ENCODE measurements around the gene SKP1.
A peak's percentile ranks its signal among the peaks of the same experiment; 100 is the strongest.
"Not testable (repeated sequence)": the region's sequence is repeated elsewhere in the genome, so short reads cannot be mapped to it uniquely, and the experiment has no call there.

The SKP1 gene

DNA sequence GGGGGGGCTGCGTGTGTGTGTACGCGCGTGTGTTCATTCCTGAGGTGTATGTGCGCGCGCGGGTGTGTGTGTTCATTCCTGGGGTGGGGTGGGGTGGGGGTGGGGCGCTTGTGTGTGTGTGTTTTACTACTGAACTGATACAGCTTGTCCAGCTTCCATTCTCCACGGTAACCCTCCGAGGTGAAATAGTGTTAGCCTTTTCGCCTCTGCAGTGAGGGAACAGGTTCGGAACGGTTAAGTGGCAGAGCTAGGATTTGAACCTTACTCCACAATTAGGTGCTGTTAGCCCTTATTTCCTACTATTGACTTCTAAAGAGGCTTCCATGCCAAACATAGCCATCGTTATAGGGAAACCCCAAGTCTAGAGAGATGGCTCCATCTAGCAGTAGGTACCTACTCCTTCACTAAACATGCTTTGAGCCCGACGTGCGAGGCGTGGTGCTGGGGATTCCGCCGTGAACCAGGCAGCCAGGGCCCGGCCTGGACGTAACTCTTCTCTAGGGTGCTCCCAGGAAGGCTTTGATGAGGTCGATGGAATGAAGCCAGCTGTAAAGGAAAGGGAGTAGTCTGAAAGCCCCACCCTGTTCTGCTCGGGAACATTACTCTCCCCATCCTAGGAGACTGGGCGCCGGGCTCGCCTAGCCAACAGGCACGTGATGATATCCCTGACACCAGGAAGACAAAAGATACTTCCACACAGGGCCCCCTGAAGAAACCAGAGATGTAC, 782 bp upstream of the SKP1 start:
- DNase-seq, result no peak

DNA sequence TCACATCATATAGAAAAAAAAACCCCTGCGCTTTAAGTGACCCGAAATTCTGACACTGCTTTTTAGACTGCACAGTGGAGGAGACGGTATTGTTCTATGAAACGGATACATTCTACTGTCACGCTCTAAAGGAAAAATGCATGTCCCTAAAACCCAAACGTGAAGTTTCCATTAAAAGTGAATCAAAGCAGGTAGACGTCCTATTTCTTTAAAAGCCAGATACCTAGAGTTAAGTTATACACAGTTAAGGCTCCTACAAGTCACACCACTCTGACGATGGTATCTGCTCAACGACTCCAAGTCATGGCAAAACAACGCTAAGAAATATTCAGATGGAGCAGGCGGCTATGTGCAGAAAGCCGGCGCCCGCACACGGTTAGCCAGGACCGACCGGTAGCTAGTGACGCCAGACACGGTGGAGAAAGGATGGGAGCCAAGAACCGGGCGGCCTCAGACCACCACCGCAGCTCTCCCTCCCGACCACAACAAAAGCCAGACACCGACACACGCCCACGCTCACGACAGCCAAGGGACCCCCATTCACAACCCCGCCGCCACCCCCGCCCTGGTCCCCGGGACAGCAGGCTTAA, 734 bp downstream of the SKP1 start:
- DNase-seq, result no peak

DNA sequence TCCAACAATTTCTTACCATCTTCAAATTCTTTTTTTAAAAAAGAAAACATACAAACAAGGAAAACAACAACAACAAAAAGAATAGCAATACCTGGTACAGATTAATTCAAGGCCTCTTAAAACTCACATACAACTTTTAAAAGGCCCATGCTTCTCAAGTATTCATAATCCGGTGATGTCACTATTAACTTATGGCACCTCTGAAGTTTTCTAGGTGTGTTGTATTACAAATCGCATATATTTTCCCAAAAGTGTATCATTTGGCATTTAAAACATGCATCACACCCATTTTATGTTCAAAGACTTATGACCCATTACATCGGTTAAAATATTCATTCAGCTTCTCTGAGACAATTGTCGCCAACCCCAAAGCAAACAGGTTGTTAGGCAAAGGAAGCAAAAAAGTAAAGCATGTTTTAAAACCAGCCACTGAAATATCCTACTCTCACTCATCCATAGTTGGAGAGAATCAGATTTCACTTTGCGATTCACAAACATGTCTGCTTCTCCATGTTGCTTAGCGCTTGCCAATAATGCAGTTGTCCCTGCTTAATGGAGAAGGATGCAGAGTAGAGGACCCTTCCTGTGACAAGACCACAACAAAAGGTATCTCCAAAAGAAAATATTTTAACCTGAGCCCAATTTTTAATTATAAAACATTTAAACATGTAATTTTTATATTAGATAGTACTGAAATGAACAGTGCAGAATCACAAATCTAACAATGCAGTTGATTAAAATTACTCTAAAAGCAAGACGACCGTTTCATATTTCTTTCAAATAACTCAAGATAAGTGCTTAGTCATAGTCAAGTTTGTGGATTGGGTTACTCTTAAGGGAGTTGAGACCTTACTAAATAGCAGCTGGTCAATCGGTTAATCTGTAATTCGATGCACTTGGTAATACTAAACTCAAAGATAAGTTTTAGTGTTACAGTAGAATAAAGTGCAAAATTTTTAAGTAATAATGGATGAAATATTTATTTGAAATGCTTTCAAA, 1.6 kb downstream of the SKP1 start:
- DNase-seq, result no peak

DNA sequence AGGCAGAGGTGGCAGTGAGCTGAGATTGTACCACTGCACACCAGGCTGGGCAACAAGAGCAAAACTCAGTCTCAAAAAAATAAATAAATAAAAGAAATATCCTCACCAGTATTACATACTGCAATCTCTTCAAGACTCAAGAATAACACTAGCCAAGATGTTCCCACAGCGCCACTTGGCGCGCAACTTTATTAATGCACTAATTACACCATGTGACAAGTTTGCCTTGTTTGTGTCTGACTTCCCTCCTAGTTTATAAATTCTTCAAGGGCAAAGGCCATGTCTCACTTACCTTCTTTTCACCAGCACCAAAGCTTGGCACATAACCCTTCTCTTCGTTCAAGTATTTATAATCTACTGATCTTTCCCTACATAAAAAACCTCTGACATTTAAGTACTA, 4.8 kb downstream of the SKP1 start:
- DNase-seq, result no peak

DNA sequence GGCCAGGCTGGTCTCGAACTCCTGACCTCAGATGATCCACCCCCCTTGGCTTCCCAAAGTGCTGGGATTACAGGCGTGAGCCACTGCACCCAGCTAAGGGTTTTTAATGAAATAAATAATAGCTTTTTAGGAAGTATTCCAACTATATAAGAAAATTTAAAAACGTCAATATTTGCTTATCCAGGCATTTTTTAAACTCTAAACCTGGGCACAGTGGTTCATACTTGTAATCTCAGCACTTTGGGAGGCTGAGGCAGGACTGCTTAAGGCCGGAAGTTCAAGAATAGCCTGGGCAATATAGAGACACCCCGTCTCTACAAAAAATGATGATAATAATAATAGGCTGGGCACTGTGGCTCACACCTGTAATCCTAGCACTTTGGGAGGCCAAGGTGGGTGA, 14.2 kb downstream of the SKP1 start:
- no peak for DNase-seq

DNA sequence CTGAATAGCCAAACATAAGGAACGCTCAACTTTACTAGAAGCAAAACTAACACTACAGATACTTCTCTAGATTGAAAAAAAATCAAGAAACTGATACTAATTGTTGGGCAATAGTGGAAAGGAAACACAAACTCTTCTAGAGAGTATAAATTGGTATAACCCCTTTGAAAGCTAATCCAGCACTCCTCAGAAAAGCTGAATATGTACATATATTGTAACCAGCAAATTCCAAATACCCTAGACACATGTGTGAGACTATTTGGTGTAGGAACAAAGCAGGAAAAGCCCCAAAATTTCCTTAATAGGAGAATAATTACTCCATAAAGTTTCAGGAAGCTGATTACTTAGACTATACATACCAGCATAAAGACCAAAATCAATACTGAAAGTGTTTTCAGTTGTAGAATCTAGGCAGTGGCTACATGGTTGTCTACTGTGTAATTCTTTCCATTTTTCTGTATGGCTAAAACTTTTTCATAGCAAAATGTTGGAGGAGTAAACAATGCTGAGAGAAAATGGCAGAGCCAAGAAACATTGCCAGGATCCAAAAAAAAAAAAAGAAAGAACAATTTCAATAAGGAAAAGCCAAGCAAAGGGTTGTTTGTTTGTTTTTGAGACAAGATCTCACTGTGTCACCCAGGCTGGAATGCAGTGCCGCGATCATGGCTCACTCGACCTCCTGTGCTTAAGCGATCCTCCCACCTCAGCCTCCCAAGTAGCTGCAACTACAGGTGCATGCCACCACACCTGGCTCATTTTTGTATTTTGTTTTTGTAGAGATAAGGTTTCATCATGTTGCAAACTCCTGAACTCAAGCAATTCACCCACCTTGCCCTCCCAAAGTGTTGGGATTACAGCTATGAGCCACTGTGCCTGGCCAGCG, 15.0 kb downstream of the SKP1 start:
- DNase-seq, result no peak

DNA sequence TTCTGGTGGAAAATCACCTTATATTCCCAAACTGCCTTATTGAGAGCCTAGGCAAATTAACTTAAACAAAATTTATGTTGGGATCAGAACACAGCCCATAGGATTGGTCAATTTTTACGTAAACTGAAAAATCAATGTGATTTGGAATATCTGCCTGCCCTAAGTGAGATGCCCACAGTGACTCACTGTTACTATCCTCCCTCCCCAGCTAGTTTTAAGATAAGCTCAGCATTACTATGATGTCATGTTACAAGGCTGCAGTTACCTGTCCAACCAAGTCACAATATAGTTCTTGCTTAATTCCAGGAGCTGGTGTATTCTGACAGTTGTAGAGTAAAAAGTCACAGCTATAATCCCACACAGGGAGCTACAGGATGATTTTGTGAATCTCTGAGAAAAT, 23.1 kb downstream of the SKP1 start:
- no peak for DNase-seq

DNA sequence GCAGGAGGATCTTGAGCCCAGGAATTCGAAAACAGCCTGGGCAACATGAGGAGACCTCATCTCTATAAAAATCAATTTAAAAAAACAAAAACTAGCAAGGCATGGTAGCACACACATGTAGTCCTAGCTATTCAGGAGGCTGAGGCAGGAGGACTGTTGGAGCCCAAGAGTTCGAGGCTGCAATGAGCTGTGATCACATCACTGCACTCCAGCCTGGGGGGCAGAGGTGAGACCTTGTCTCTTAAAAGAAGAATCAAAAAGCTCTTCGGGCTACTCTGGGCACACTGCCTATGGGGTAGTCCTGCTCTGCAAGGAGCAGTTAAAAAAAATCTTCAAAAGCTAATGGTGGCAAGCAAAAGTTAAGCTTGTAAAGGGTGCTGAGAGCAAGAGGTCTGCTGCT, 23.5 kb downstream of the SKP1 start:
- no peak for DNase-seq

DNA sequence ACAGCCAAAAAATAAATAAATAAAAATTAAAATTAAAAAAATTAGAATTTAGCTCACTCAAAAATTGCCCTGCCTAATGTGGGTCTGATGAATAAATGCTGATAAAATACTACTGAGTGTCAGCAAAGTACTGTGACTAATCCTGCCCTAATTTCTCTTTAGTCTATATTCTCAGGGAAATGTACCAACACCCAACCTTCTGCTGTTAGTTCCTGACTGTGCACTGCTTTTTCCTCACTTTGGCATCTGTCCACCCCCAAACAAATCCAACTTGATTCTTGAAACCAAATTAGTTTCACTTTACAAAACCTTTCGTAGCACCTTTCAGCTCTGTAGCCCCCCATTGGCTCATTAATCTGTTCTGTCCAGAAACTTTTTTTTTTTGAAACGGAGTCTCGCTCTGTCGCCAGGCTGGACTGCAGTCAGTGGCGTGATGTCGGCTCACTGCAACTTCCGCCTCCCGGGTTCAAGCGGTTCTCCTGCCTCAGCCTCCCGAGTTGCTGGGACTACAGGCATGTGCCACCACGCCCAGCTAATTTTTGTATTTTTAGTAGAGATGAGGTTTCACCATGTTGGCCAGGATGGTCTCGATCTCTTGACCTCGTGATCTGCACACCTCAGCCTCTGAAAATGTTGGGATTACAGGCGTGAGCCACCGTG, 24.4 kb downstream of the SKP1 start:
- not testable (repeated sequence) for DNase-seq

DNA sequence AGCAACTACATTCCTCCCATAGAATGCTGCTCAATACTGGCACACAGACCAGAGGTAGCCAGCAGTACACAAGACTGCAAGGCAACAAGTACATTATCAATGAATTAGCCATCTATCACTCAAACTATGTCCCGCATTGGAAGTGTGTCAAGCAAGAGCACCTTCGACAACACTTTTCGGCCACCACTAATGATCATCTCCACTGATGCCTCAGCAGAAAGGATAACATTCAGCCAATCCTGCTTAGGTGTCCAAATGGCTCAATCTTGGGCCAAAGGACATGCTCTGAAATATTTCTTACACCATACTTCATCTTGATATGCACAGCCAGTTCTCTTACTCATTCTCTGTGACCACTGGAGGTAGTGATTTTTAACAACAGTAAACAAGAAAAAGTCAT, 25.0 kb downstream of the SKP1 start:
- no peak for DNase-seq

DNA sequence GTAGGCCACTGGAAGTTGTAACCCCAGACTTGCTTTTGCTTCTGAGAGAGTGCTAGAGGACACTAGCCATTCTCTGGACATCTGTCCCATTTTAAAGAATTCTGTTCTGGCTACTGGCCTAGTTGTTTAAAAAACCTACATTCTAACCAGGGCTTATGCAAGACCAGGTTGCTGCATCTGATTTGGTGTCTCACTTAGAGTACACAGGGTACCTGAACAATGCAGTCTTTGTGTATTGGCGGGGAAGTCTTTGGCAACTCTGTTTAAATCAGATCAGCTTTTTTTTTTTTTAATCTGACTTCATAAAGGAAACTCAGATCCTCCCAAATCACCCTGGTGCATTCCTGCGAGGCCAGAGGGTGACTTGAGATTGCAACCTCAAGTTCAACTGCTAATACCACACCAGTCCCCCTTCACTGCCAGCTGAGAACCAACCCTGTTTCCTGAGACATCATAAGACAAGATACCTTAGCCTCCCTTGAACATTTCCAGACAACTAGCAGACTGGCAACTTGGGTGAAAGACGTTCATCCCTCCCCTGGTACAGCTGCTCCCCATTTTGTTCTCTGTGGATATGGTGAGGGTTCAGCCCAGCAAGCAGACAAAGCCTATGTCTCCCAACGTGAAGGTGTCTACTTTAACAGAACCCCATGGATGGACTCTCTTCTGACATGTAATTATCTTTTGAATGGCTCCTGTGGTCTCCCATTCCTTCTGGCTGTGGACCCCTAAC, 27.0 kb downstream of the SKP1 start:
- DNase-seq, result no peak

DNA sequence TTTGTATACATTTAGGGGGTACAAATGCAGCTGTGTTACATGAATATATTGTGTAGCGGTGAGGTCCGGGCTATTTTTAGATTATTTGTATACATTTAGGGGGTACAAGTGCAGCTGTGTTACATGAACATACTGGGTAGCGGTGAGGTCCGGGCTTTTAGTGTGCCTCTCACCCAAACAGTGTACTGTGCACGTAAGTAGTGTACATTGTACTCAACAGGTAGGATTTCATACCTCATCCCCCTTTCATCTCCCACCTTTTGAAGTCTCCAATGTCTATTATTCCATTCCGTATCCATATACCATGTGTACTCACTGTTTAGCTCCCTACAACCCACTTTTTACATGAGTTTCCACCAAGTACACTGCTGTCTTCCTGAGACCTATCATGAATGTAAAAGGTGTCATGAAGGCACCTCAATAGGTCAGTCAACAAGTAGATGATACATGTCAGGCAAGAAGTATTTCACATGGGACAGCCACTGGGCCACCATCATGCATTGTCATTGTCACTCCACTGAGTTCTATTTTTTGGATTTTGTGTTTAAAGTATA, 27.7 kb downstream of the SKP1 start:
- no peak for DNase-seq

DNA sequence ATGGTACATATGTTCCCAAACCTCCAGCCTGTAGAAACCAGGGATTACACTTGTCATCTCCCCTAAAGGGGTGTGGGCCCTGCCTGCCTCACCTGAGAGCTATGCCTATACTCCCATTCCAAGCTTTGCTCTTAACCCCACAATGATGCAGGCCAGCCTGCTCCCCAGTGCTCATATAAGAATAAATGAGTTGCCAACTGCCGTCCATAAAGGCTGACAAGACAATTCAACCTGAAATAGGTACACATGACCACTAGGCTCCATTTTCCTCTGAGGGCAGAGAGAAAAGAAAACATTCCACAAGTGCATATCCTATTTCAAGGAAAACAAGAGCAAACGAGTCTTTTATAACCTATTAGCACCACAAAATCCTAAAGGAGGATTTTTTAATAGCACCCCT, 28.4 kb downstream of the SKP1 start:
- DNase-seq, result no peak

DNA sequence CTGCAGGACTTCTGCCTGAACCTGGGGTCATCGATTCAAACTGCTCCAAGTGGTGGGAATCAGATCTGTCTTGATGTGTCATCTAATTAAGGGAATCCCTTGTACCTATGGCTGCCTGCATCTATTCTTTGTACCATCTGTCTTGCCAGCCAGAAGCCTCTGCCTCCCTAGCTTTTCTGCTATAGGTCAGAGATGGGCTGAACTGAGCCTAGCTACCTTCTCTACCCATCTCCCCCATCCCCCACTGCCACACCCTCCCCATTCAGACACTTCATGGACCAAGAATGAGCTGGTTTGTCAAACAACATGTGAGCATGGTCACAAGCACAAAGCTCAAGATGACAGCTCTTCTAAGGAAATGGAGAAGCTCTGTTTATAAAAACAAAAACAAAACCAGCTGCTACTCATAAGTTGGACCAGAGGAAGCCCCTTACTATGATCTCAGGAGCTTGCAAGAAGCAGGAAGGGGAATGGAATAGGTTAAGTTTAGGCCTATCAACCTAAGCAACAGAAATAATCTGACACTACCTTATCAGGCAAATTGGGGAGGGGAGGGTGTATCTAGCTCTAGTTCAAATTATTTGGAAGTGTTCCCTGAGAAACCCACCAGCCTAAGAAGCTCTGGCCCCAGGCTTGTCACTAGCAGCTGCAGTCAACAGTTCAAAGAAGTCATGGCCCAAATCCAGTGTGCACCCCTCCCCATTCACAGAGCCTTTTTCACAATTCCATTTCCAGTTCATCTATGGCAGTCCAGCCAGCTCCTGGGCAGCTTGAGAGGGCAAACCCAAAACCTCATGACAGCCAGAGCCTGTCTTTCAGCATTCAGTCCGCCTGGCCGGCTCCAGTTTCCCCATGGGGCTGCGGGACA, 29.9 kb downstream of the SKP1 start:
- no peak for DNase-seq

DNA sequence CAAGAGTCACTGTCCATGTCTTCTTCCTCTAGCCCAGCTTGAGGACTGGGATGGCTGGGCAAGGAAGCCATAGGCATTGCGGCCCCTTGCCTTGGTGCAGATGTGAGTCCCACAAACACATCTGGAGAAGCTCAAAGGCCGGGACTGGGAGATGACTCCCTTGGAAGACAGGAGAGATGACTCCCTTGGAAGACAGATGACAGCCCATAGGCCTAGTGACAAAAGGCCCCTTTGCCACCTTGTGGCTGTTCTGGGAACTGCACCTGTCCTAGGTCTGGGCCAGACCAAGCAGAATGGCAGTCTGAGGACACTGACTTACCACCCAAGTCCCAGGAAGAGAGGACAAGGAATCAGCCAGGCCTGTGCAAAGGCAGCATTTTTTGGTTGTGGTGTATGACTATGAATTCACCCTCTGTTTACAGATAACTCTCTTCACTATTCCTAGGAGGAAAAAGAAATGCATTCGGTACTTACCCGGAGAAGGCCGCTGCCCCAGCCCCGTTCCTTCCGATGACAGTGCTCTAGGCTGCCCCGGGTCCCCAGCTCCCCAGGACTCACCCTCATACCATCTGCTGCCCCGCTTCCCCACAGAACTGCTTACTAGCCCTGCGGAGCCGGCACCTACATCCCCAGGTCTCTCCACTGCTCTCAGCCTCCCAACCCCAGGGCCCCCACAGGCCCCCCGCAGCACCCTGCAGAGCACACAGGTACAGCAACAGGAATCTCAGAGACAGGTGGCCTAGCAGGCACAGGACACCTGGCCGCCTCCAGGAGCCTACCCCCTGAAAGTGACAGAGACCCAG, 30.8 kb downstream of the SKP1 start:
- DNase-seq, result peak; percentile 86

DNA sequence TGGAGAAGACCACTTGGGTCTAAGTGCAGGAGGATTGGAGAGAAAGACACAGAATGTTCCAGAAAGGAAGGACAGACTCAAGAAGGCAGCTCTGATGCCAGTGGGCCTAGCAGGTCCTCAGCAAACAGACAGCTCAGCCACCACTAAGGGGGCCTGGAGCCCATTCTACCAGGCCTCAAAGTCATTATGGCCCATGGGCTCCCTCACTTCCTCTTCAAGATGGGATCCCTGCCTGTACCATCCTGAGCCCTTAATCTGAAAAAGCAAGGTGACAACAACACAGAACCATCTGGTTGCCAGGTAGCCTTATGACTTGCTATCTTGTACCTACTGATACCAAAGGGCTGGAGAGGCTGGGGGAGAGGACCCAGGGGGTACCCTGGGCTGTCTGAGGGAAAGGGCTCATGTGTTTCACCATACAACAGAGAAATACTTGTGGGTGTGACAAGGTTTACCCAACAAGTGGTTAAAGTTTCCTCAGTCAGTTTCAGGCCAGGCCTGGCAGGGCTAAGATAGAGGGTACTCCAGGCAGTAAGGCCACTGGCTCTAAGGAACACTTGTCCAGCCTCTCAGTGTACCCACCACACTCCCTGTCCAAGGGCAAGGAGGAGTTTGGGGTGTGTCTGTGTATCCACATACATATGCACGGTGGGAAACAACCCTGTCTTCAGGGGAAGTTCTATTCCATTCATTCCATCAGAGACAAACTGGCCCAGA, 31.6 kb downstream of the SKP1 start:
- no peak for DNase-seq

DNA sequence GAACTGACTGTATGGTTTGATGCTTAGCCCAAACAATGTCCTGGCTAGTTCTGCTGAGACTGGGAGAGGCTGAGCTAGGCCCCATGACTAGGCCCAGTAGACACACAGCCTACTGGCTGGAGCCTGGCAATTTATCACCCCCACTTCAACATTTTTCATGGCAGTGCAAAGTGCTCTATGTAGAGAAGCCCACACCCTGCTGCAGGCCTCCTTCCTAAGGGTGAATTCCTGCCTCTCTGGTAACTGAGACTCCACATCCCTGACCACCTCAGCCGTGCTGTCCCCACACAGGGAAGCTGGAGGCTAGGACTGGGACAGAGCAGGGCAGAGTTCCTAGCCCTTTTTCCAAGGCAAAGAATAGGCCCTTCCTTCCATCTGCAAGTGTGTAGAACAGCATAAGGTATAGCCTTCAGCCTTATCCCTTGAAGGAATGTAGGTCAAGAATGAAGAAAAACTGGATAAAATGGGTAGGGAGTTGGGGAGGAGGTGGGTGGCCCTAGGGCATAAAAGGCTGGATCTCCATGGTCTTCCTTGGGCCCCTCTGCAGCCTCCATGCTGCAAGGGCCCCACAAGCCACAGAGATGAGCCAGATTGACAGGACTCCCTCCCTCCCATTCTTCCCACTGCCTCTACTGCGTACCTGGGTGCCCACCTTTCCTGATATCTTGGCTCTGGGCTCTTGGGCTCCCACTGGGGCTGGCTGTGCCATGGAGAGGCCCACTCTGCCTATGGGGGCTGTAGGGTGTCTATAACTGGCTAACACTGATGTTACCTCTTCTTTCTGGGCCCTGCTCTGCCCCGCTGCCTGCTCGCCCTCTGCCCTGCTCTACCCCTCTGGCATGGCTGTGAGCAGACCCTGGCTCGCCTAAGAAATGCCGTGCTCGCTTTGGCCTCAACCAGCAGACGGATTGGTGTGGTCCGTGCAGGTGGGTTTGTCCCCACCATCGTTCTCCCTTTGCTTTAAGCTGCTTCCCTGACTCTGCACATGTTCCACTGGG, 32.5 kb downstream of the SKP1 start:
- DNase-seq, result no peak

Measured in activated gamma-delta T cell treated with Interleukin-2 at 50 U/mL for 16 hours (primary cell).